ENCODE measurements around the gene NRL.
"Not testable (repeated sequence)": the region's sequence is repeated elsewhere in the genome, so short reads cannot be mapped to it uniquely, and the experiment has no call there.

GRCh38 chr14:24029687-24030086 lies 85.1 kb downstream of the NRL start:
- not testable (repeated sequence) for TF ChIP-seq POLR2A, CTCF (IDR thresholded peaks at IDR 0.05)
